Measurements from ENCODE around the gene GFOD1. TPM values are rescaled to one million over a fixed set of nuclear protein-coding genes. Genes with fewer than 3 reads are reported as not detected.

Gene GFOD1
- total and polyA plus RNA-seq, 4 donors, result 2.6 to 16.8 (median 5.0) TPM

- Histone ChIP-seq H3K27me3 (ENCODE audit: control insufficient read depth in 4 of 4, insufficient read depth in 4 of 4, low read length in 3 of 4) (no peaks in the 10 kb centered on the region), H3K36me3 (ENCODE audit: control insufficient read depth in 4 of 4, insufficient read depth in 3 of 4, low read depth in 1 of 4, low read length in 3 of 4) (no peaks in the 10 kb centered on the region), H3K4me1 (ENCODE audit: control insufficient read depth in 4 of 4, insufficient read depth in 4 of 4, low read length in 3 of 4) (peaks cover 0 to 20% (median 12%) of the 10 kb centered on the region in 4 donors), H3K9ac (ENCODE audit: low read depth in 1 of 2, low read length in 2 of 2) (no peak overlapping the region), H3K9me3 (ENCODE audit: control insufficient read depth in 4 of 4, low read length in 3 of 4) (no peaks in the 10 kb centered on the region), H3K27ac (ENCODE audit: low read depth in 1 of 2, low read length in 2 of 2) (no peak overlapping the region), H3K4me3 (ENCODE audit: low read depth in 1 of 3, low read length in 3 of 3) (no peak overlapping the region)
- DNase-seq (ENCODE audit: low spot score), result no peak
- TF ChIP-seq HNF4A (conservative IDR thresholded peaks at IDR 0.05) (no peak), YY1 (IDR thresholded peaks at IDR 0.05) (no peak), EGR1 (IDR thresholded peaks at IDR 0.05; ENCODE audit: low read depth in 2 of 2) (no peak), TAF1 (conservative IDR thresholded peaks at IDR 0.05) (no peak), MAX (IDR thresholded peaks at IDR 0.05) (no peak), CTCF (IDR thresholded peaks at IDR 0.05; ENCODE audit: low read depth, low read length, missing input control) (no peak), REST (IDR thresholded peaks at IDR 0.05) (no peak), JUND (IDR thresholded peaks at IDR 0.05) (no peak), RXRA (IDR thresholded peaks at IDR 0.05) (no peak), GABPA (IDR thresholded peaks at IDR 0.05 in 1 of 2, conservative IDR thresholded peaks at IDR 0.05 in 1 of 2) (no peak), RAD21 (IDR thresholded peaks at IDR 0.05) (no peak), HNF4G (IDR thresholded peaks at IDR 0.05) (no peak)
- 41% methylated on average over 5 of the region's 5 CpGs for WGBS
Observed at GRCh38 chr6:13384966-13385365, 102.4 kb downstream of the GFOD1 start.

GRCh38 chr6:13384506-13384905, 102.9 kb downstream of the GFOD1 start:
- no peaks in the 10 kb centered on the region for H3K27me3 ChIP-seq (ENCODE audit: control insufficient read depth in 4 of 4, insufficient read depth in 4 of 4, low read length in 3 of 4)
- H3K9me3 ChIP-seq (ENCODE audit: control insufficient read depth in 4 of 4, low read length in 3 of 4), result no peaks in the 10 kb centered on the region
- H3K36me3 ChIP-seq (ENCODE audit: control insufficient read depth in 4 of 4, insufficient read depth in 3 of 4, low read depth in 1 of 4, low read length in 3 of 4), result no peaks in the 10 kb centered on the region
- 92% methylated on average over 9 of the region's 9 CpGs for WGBS
- DNase-seq (ENCODE audit: low spot score), result peak; percentile 20
- no peak overlapping the region for H3K4me3 ChIP-seq (ENCODE audit: low read depth in 1 of 3, low read length in 3 of 3)
- peaks cover 0 to 20% (median 12%) of the 10 kb centered on the region in 4 donors for H3K4me1 ChIP-seq (ENCODE audit: control insufficient read depth in 4 of 4, insufficient read depth in 4 of 4, low read length in 3 of 4)
- TF ChIP-seq NR2F2 (IDR thresholded peaks at IDR 0.05) (no peak), GABPA (IDR thresholded peaks at IDR 0.05 in 1 of 2, conservative IDR thresholded peaks at IDR 0.05 in 1 of 2) (no peak), TAF1 (conservative IDR thresholded peaks at IDR 0.05) (no peak), REST (IDR thresholded peaks at IDR 0.05) (no peak), JUND (IDR thresholded peaks at IDR 0.05) (no peak), RAD21 (IDR thresholded peaks at IDR 0.05) (no peak), RXRA (IDR thresholded peaks at IDR 0.05) (no peak), EGR1 (IDR thresholded peaks at IDR 0.05; ENCODE audit: low read depth in 2 of 2) (no peak), ATF3 (IDR thresholded peaks at IDR 0.05) (no peak), ZBTB33 (IDR thresholded peaks at IDR 0.05) (no peak), YY1 (IDR thresholded peaks at IDR 0.05) (no peak), HNF4G (IDR thresholded peaks at IDR 0.05) (no peak), FOXA2 (IDR thresholded peaks at IDR 0.05) (no peak), FOXA1 (IDR thresholded peaks at IDR 0.05) (no peak), SP1 (IDR thresholded peaks at IDR 0.05) (no peak), MAX (IDR thresholded peaks at IDR 0.05) (no peak)
- H3K9ac ChIP-seq (ENCODE audit: low read depth in 1 of 2, low read length in 2 of 2), result no peak overlapping the region
- no peak overlapping the region for H3K27ac ChIP-seq (ENCODE audit: low read depth in 1 of 2, low read length in 2 of 2)
